Vagina (tissue), 2 donors: Measurements from ENCODE around the gene SLC1A2. TPM values are rescaled to one million over a fixed set of nuclear protein-coding genes. Genes with fewer than 3 reads are reported as not detected.

Source experiments
- DNase-seq, 2 donors: peaks; one replicate each; pipeline ENCODE4 v3.0.0-alpha.2; 2017; ENCODE audit errors: extremely low spot score in 2 of 2
- H3K27ac ChIP-seq: fragments of 200-600 bp; sonication (generic); one replicate; pipeline ENCODE4 v1.5.1; 2019
- H3K27me3 ChIP-seq: fragments of 200-600 bp; sonication (generic); one replicate; pipeline ENCODE4 v1.5.1; 2019
- H3K36me3 ChIP-seq, 2 donors: fragments of 200-600 bp; sonication (generic); one replicate each; pipeline ENCODE4 v1.5.1; 2017 to 2019
- H3K4me1 ChIP-seq: fragments of 200-600 bp; sonication (generic); one replicate; pipeline ENCODE4 v1.5.1; 2019
- H3K4me3 ChIP-seq, 2 donors: fragments of 200-600 bp; sonication (generic); 1 replicate in 1 of 2; 2 replicates in 1 of 2; pipeline ENCODE4 v1.5.1; 2016 to 2019
- H3K9me3 ChIP-seq: fragments of 200-600 bp; sonication (generic); one replicate; pipeline ENCODE4 v1.5.1; 2019
- CTCF ChIP-seq, 3 experiments: fragments of 450-650 bp in 2 of 3; fragments of 200-600 bp in 1 of 3; sonication (generic) in 1 of 3; IDR thresholded peaks; one replicate each; pipeline ENCODE4 v1.5.1; 2017 to 2019; ENCODE audit warnings: antibody characterized with exemption in 3 of 3, mild to moderate bottlenecking in 2 of 3, moderate library complexity in 2 of 3
- POLR2A ChIP-seq, 2 donors: fragments of 450-650 bp; IDR thresholded peaks; one replicate each; pipeline ENCODE4 v1.6.1; 2017; ENCODE audit warnings: antibody characterized with exemption in 2 of 2, mild to moderate bottlenecking in 2 of 2, moderate library complexity in 2 of 2
- POLR2AphosphoS5 ChIP-seq, 2 donors: sonication (generic); formaldehyde crosslinking; IDR thresholded peaks; one replicate each; pipeline ENCODE4 v1.9.0; 2017; ENCODE audit warnings: antibody characterized with exemption in 2 of 2, mild to moderate bottlenecking in 2 of 2, low read depth in 1 of 2; ENCODE audit not compliant: insufficient read depth in 1 of 2
- intact Hi-C: fragments of 100-400 bp; cut with DNase I; formaldehyde crosslinking; loops from one replicate; pipeline ENCODE4 v1.15.1; 2023
- total RNA-seq: library from RNA; depleted of rRNA; stranded (reverse); fragments of >200 nt; gene quantifications from one replicate; pipeline ENCODE4 v1.2.3, GENCODE V29; 2016

SLC1A2 gene
- total RNA-seq, 1 donor from 2014 or later, result 4.7 TPM

GRCh38 chr11:35420371-35420770, 1.0 kb upstream of the SLC1A2 start:
- intact Hi-C loops, result no loop called here
- no peaks in the 10 kb centered on the region for H3K27me3 ChIP-seq

GRCh38 chr11:35419830-35420333, 524 bp upstream of the SLC1A2 start:
- H3K36me3 ChIP-seq, result no peaks in the 10 kb centered on the region
- DNase-seq, result no peak
- intact Hi-C loops, result no loop called here
- TF ChIP-seq POLR2A (IDR thresholded peaks at IDR 0.05) (no peak), POLR2AphosphoS5 (IDR thresholded peaks at IDR 0.05; ENCODE audit: insufficient read depth in 1 of 2, low read depth in 1 of 2) (no peak), CTCF (IDR thresholded peaks at IDR 0.05) (no peak)
- H3K4me1 ChIP-seq, result peaks cover 24% of the 10 kb centered on the region
- H3K27me3 ChIP-seq, result no peaks in the 10 kb centered on the region
- H3K4me3 ChIP-seq, result peak overlapping the region; percentile 43 to 47
- H3K27ac ChIP-seq, result peak overlapping the region; percentile 17
- no peaks in the 10 kb centered on the region for H3K9me3 ChIP-seq

More at GRCh38 chr11:35420371-35420770, 1.0 kb upstream of the SLC1A2 start:
- no peak overlapping the region for H3K27ac ChIP-seq
- TF ChIP-seq CTCF (IDR thresholded peaks at IDR 0.05), result no peak
- TF ChIP-seq POLR2AphosphoS5 (IDR thresholded peaks at IDR 0.05; ENCODE audit: insufficient read depth in 1 of 2, low read depth in 1 of 2), result no peak
- no peak for TF ChIP-seq POLR2A (IDR thresholded peaks at IDR 0.05)
- no peaks in the 10 kb centered on the region for H3K36me3 ChIP-seq
- no peaks in the 10 kb centered on the region for H3K9me3 ChIP-seq
- H3K4me1 ChIP-seq, result peaks cover 24% of the 10 kb centered on the region
- DNase-seq, result no peak
- H3K4me3 ChIP-seq, result peak overlapping the region; percentile 10 to 43

GRCh38 chr11:35418282-35419183, 825 bp downstream of the SLC1A2 start:
- no peaks in the 10 kb centered on the region for H3K36me3 ChIP-seq
- intact Hi-C loops, result no loop called here
- no peaks in the 10 kb centered on the region for H3K9me3 ChIP-seq
- DNase-seq, result no peak
- no peak for TF ChIP-seq POLR2AphosphoS5 (IDR thresholded peaks at IDR 0.05; ENCODE audit: insufficient read depth in 1 of 2, low read depth in 1 of 2)
- TF ChIP-seq POLR2A (IDR thresholded peaks at IDR 0.05), result no peak
- TF ChIP-seq CTCF (IDR thresholded peaks at IDR 0.05), result no peak
- H3K27me3 ChIP-seq, result no peaks in the 10 kb centered on the region
- peak overlapping the region; percentile 43 to 47 for H3K4me3 ChIP-seq
- peak overlapping the region; percentile 17 for H3K27ac ChIP-seq
- H3K4me1 ChIP-seq, result peaks cover 24% of the 10 kb centered on the region

- intact Hi-C loops, result no loop called here
- H3K4me3 ChIP-seq, result no peak overlapping the region
- no peaks in the 10 kb centered on the region for H3K27me3 ChIP-seq
- TF ChIP-seq POLR2A (IDR thresholded peaks at IDR 0.05), result no peak
- DNase-seq, result no peak
- H3K4me1 ChIP-seq, result peaks cover 23% of the 10 kb centered on the region
- H3K9me3 ChIP-seq, result no peaks in the 10 kb centered on the region
- no peaks in the 10 kb centered on the region for H3K36me3 ChIP-seq
- no peak overlapping the region for H3K27ac ChIP-seq
Observed at GRCh38 chr11:35415487-35415886, 3.9 kb downstream of the SLC1A2 start.

GRCh38 chr11:35414776-35415175, 4.6 kb downstream of the SLC1A2 start:
- Histone ChIP-seq H3K27me3 (no peaks in the 10 kb centered on the region), H3K4me3 (no peak overlapping the region), H3K27ac (no peak overlapping the region), H3K36me3 (no peaks in the 10 kb centered on the region), H3K9me3 (no peaks in the 10 kb centered on the region), H3K4me1 (peaks cover 16% of the 10 kb centered on the region)
- TF ChIP-seq CTCF (IDR thresholded peaks at IDR 0.05), result no peak
- no peak for TF ChIP-seq POLR2A (IDR thresholded peaks at IDR 0.05)
- TF ChIP-seq POLR2AphosphoS5 (IDR thresholded peaks at IDR 0.05; ENCODE audit: insufficient read depth in 1 of 2, low read depth in 1 of 2), result no peak
- intact Hi-C loops, result no loop called here
- DNase-seq, result no peak
